Liver (tissue), 3 donors: Measurements from ENCODE around the gene SGMS1.

ENCODE experiments used
- GABPA ChIP-seq, 2 donors: IDR thresholded peaks in 1 of 2; conservative IDR thresholded peaks in 1 of 2; 2 replicates each; pipeline ENCODE4 v1.6.1; 2016; ENCODE audit warnings: antibody characterized with exemption in 2 of 2, mild to moderate bottlenecking in 1 of 2, moderate library complexity in 1 of 2
- TF ChIP-seq, protein P1 (sequence below): fragments of 150-350 bp; IDR thresholded peaks from 2 replicates; pipeline ENCODE4 v1.5.1; 2017; ENCODE audit warnings: improper control_type of control experiment, low read depth, low read length; ENCODE audit not compliant: missing input control
- donor health status: healthy.
- donor health status: healthy.

DNA sequence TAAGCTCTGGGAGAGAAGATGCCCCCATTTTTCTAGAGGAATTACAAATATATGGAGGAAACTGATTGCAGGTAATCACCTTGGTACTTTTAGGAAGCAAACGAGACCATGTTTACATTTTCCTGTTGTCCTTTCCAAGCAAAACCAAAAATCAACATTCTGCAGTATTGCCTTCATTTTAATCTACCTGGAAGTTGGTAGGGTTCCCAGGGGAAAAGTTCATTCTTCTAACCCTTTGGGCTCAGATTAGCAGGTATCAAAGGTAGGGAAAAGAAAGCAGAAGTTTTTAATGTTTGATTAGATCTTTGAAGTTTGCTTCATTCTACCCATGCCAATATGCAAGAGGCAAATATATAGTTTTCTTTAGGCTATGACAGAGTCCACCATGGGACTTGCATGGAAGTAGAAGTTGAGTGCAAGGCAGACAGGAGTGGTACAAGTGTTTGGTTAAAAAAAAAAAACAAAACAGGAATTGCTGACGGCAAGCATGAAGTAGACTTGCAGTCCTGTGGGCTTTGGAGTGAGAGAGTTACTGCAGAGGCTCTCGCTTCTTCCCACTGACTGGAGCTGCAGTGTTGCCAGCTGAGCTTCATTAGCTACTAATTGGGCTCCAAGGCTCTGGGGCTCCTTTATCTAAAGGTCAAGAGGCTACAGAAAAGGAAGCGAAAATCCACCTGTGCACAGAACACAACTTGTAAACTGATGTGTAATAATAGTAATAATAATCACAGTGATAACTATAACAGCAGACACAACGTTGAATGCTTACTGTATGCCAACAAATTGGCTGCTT lies 343.5 kb downstream of the SGMS1 start:
- TF ChIP-seq, protein P1, sequence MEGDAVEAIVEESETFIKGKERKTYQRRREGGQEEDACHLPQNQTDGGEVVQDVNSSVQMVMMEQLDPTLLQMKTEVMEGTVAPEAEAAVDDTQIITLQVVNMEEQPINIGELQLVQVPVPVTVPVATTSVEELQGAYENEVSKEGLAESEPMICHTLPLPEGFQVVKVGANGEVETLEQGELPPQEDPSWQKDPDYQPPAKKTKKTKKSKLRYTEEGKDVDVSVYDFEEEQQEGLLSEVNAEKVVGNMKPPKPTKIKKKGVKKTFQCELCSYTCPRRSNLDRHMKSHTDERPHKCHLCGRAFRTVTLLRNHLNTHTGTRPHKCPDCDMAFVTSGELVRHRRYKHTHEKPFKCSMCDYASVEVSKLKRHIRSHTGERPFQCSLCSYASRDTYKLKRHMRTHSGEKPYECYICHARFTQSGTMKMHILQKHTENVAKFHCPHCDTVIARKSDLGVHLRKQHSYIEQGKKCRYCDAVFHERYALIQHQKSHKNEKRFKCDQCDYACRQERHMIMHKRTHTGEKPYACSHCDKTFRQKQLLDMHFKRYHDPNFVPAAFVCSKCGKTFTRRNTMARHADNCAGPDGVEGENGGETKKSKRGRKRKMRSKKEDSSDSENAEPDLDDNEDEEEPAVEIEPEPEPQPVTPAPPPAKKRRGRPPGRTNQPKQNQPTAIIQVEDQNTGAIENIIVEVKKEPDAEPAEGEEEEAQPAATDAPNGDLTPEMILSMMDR: no peak
- no peak for TF ChIP-seq GABPA (IDR thresholded peaks at IDR 0.05 in 1 of 2, conservative IDR thresholded peaks at IDR 0.05 in 1 of 2)
